NCI-H526 treated with DMSO at 0.1 percent for 48 hours (cell line): ENCODE measurements around the gene ANKS1A.
"Not testable (repeated sequence)": the region's sequence is repeated elsewhere in the genome, so short reads cannot be mapped to it uniquely, and the experiment has no call there.

ENCODE experiments used
- DNase-seq: peaks from one replicate; lab custom pipeline; 2025; lab: John Stamatoyannopoulos, UW

Gene ANKS1A

GRCh38 chr6:34993213-34993612 is 104.2 kb downstream of the ANKS1A start:
- DNase-seq, result no peak

- DNase-seq, result no peak
Observed at GRCh38 chr6:34994693-34995092, 105.6 kb downstream of the ANKS1A start.

- DNase-seq, result not testable (repeated sequence)
Observed at GRCh38 chr6:34998417-34998816, 109.4 kb downstream of the ANKS1A start.

GRCh38 chr6:34999153-34999552 is 110.1 kb downstream of the ANKS1A start:
- DNase-seq, result not testable (repeated sequence)

- DNase-seq, result not testable (repeated sequence)
Observed at GRCh38 chr6:34999962-35000361, 110.9 kb downstream of the ANKS1A start.

GRCh38 chr6:35001349-35001748 is 112.3 kb downstream of the ANKS1A start:
- not testable (repeated sequence) for DNase-seq

- not testable (repeated sequence) for DNase-seq
Observed at GRCh38 chr6:35003886-35004530, 115.0 kb downstream of the ANKS1A start.

- DNase-seq, result no peak
Observed at GRCh38 chr6:35007016-35007415, 118.0 kb downstream of the ANKS1A start.

GRCh38 chr6:35008858-35009257 is 119.8 kb downstream of the ANKS1A start:
- DNase-seq, result no peak

GRCh38 chr6:35011096-35012041 is 122.3 kb downstream of the ANKS1A start:
- DNase-seq, result no peak

- DNase-seq, result no peak
Observed at GRCh38 chr6:35013701-35014100, 124.6 kb downstream of the ANKS1A start.

GRCh38 chr6:35014341-35014740 is 125.3 kb downstream of the ANKS1A start:
- no peak for DNase-seq

- no peak for DNase-seq
Observed at GRCh38 chr6:35014786-35015185, 125.7 kb downstream of the ANKS1A start.

GRCh38 chr6:35015476-35015875 is 126.4 kb downstream of the ANKS1A start:
- DNase-seq, result no peak

GRCh38 chr6:35015996-35016395 is 126.9 kb downstream of the ANKS1A start:
- no peak for DNase-seq

- no peak for DNase-seq
Observed at GRCh38 chr6:35016502-35017321, 127.7 kb downstream of the ANKS1A start.

GRCh38 chr6:35017411-35018181 is 128.5 kb downstream of the ANKS1A start:
- DNase-seq, result no peak

- DNase-seq, result no peak
Observed at GRCh38 chr6:35018182-35018519, 129.1 kb downstream of the ANKS1A start.

- DNase-seq, result no peak
Observed at GRCh38 chr6:35018746-35019145, 129.7 kb downstream of the ANKS1A start.

- no peak for DNase-seq
Observed at GRCh38 chr6:35019171-35019570, 130.1 kb downstream of the ANKS1A start.

- DNase-seq, result no peak
Observed at GRCh38 chr6:35019831-35020230, 130.8 kb downstream of the ANKS1A start.

- no peak for DNase-seq
Observed at GRCh38 chr6:35021004-35021403, 131.9 kb downstream of the ANKS1A start.
